Endothelial cell (in vitro differentiated cells): ENCODE measurements around the gene ALKBH2. TPM values are rescaled to one million over a fixed set of nuclear protein-coding genes. Genes with fewer than 3 reads are reported as not detected.

Experiments
- DNase-seq: peaks from one replicate; pipeline ENCODE4 v3.0.0; 2021; ENCODE audit warnings: low spot score
- H3K27ac Mint-ChIP-seq: one replicate; pipeline ENCODE4 v1.8.0; 2021; ENCODE audit warnings: mixed read lengths, inconsistent platforms; ENCODE audit not compliant: unreplicated experiment
- H3K27me3 Mint-ChIP-seq: one replicate; pipeline ENCODE4 v1.8.0; 2021; ENCODE audit warnings: mild to moderate bottlenecking, moderate library complexity, mixed read lengths, inconsistent platforms; ENCODE audit not compliant: unreplicated experiment
- H3K36me3 Mint-ChIP-seq: one replicate; pipeline ENCODE4 v1.8.0; 2021; ENCODE audit warnings: mild to moderate bottlenecking, low read depth, mixed read lengths, inconsistent platforms; ENCODE audit not compliant: unreplicated experiment
- H3K4me1 Mint-ChIP-seq: one replicate; pipeline ENCODE4 v1.8.0; 2021; ENCODE audit warnings: mild to moderate bottlenecking, mixed read lengths, inconsistent platforms; ENCODE audit not compliant: unreplicated experiment
- H3K4me3 Mint-ChIP-seq: one replicate; pipeline ENCODE4 v1.8.0; 2021; ENCODE audit warnings: mild to moderate bottlenecking, mixed read lengths, inconsistent platforms; ENCODE audit not compliant: unreplicated experiment
- H3K9me3 Mint-ChIP-seq: one replicate; pipeline ENCODE4 v1.8.0; 2021; ENCODE audit warnings: mixed read lengths, inconsistent platforms; ENCODE audit not compliant: unreplicated experiment
- CTCF ChIP-seq: fragments of 200-600 bp; sonication (generic); IDR thresholded peaks from one replicate; pipeline ENCODE4 v1.5.0; 2021; ENCODE audit warnings: antibody characterized with exemption; ENCODE audit not compliant: unreplicated experiment
- total RNA-seq: library from RNA; stranded (reverse); fragmentation: NEBNext Ultra II Directional; extraction: Animal tissue kit (Norgen Biotek cat#: 25700); gene quantifications from one replicate; pipeline ENCODE4 v1.2.1, GENCODE V29; 2021; ENCODE audit not compliant: unreplicated experiment

The ALKBH2 gene
- total RNA-seq, 1 donor from 2014 or later = 10.4 TPM

GRCh38 chr12:109120095-109120494, 26.8 kb upstream of the ALKBH2 start:
- Mint-ChIP-seq H3K36me3 (no peaks in the 10 kb centered on the region), H3K27ac (no peak overlapping the region), H3K4me1 (peaks cover 5% of the 10 kb centered on the region), H3K4me3 (no peak overlapping the region), H3K9me3 (no peaks in the 10 kb centered on the region), H3K27me3 (peaks cover 2% of the 10 kb centered on the region)
- no peak for TF ChIP-seq CTCF
- DNase-seq = no peak

GRCh38 chr12:109116611-109116949, 23.3 kb upstream of the ALKBH2 start:
- peaks cover 5% of the 10 kb centered on the region for H3K4me1 Mint-ChIP-seq
- peaks cover 2% of the 10 kb centered on the region for H3K27me3 Mint-ChIP-seq
- no peak overlapping the region for H3K4me3 Mint-ChIP-seq
- no peak overlapping the region for H3K27ac Mint-ChIP-seq
- H3K9me3 Mint-ChIP-seq = no peaks in the 10 kb centered on the region
- TF ChIP-seq CTCF = no peak
- no peaks in the 10 kb centered on the region for H3K36me3 Mint-ChIP-seq
- DNase-seq = no peak

GRCh38 chr12:109115758-109116610, 22.7 kb upstream of the ALKBH2 start, which contains the start of gene ACACB:
ACACB (plus strand) TSS chr12:109116587; CDS start chr12:109139406, 22,819 bp downstream.
- DNase-seq = no peak
- TF ChIP-seq CTCF = no peak
- H3K4me3 Mint-ChIP-seq = no peak within 1 kb of the TSS
- H3K27ac Mint-ChIP-seq = no peak within 1 kb of the TSS
- H3K4me1 Mint-ChIP-seq = peaks cover 5% of the 10 kb centered on the region
- no peaks in the 10 kb centered on the region for H3K9me3 Mint-ChIP-seq
- no peaks in the 10 kb centered on the region for H3K36me3 Mint-ChIP-seq
- peaks cover 2% of the 10 kb centered on the region for H3K27me3 Mint-ChIP-seq

GRCh38 chr12:109115404-109115757, 22.1 kb upstream of the ALKBH2 start:
- DNase-seq = no peak
- H3K4me3 Mint-ChIP-seq = no peak overlapping the region
- H3K9me3 Mint-ChIP-seq = no peaks in the 10 kb centered on the region
- H3K27me3 Mint-ChIP-seq = peaks cover 4% of the 10 kb centered on the region
- peaks cover 7% of the 10 kb centered on the region for H3K4me1 Mint-ChIP-seq
- no peak overlapping the region for H3K27ac Mint-ChIP-seq
- no peak for TF ChIP-seq CTCF
- no peaks in the 10 kb centered on the region for H3K36me3 Mint-ChIP-seq

GRCh38 chr12:109114644-109115043, 21.4 kb upstream of the ALKBH2 start:
- H3K27ac Mint-ChIP-seq = no peak overlapping the region
- H3K27me3 Mint-ChIP-seq = peaks cover 5% of the 10 kb centered on the region
- peaks cover 8% of the 10 kb centered on the region for H3K4me1 Mint-ChIP-seq
- no peaks in the 10 kb centered on the region for H3K9me3 Mint-ChIP-seq
- no peaks in the 10 kb centered on the region for H3K36me3 Mint-ChIP-seq
- no peak overlapping the region for H3K4me3 Mint-ChIP-seq
- TF ChIP-seq CTCF = no peak
- DNase-seq = no peak
